AG04450 (cell line): ENCODE measurements around the gene TMEM130. TPM values are rescaled to one million over a fixed set of nuclear protein-coding genes. Genes with fewer than 3 reads are reported as not detected.

Experiments used
- CTCF ChIA-PET: fragments of 300-600, 350-600 bp; formaldehyde crosslinking; extraction: SDS; loops from one replicate; lab custom pipeline; 2022; ENCODE audit warnings: antibody characterized with exemption, inconsistent platforms; lab: Charles Lee
- POLR2A ChIA-PET: fragments of 350-600 bp; formaldehyde crosslinking; extraction: SDS; loops from one replicate; lab custom pipeline; 2021; ENCODE audit warnings: antibody characterized with exemption, inconsistent platforms; lab: Yijun Ruan, JAX
- DNase-seq: peaks from one replicate; pipeline ENCODE4 v3.0.0-alpha.2; 2011; ENCODE audit warnings: low read depth, low spot score
- H3K27ac ChIP-seq: one replicate; pipeline ENCODE4 v1.5.1; 2012; ENCODE audit warnings: low read depth, low read length, control low read depth
- H3K27me3 ChIP-seq: one replicate; pipeline ENCODE4 v1.6.0; 2012; ENCODE audit warnings: low read length; ENCODE audit not compliant: control insufficient read depth, insufficient read depth
- H3K4me3 ChIP-seq: 2 replicates; pipeline ENCODE4 v1.5.1; 2011; ENCODE audit warnings: mild to moderate bottlenecking, low read depth, low read length, control low read depth
- H3K9me3 ChIP-seq: 2 replicates; pipeline ENCODE4 v1.5.1; 2012; ENCODE audit warnings: low read length; ENCODE audit not compliant: control insufficient read depth, insufficient read depth
- CTCF ChIP-seq: IDR thresholded peaks from 2 replicates; pipeline ENCODE4 v1.5.1; 2011; ENCODE audit warnings: low read depth, low read length, control low read depth, inconsistent platforms
- polyA minus RNA-seq: library from RNA; depleted of rRNA, polyadenylated mRNA; stranded (reverse); fragments of >200 nt; gene quantifications from 2 replicates; pipeline ENCODE4 v1.2.3, GENCODE V29; 2011; rRNA and poly(A)+ RNA removed
- polyA plus RNA-seq: library from polyadenylated mRNA; depleted of rRNA; stranded (reverse); fragments of >200 nt; gene quantifications from 2 replicates; pipeline ENCODE4 v1.2.3, GENCODE V29; 2011; rRNA removed

Gene TMEM130
- 7.0 and 11.3 TPM in 2 replicates for polyA plus RNA-seq
- 4.2 and 4.6 TPM in 2 replicates for polyA minus RNA-seq

- peaks cover 14% of the 10 kb centered on the region for H3K27me3 ChIP-seq
- ChIA-PET POLR2A (interaction anchor here (0.6 kb wide), 1 partner anchor 22 kb away, joined by 6 read pairs; no protein-coding TSS in a partner anchor), CTCF (interaction anchor here (0.7 to 1.7 kb wide), 2 partner anchors 16 to 28 kb away, joined by 3 to 7 read pairs; no protein-coding TSS in a partner anchor)
- H3K4me3 ChIP-seq = peak within 1 kb of the TSS; percentile 64
- no peaks in the 10 kb centered on the region; the same call in 1 of the 2 replicates for H3K9me3 ChIP-seq
- H3K27ac ChIP-seq = no peak within 1 kb of the TSS
- TF ChIP-seq CTCF = no peak
- DNase-seq = no peak
Measured at GRCh38 chr7:98869597-98870120, at the start of gene TMEM130. TSS of gene TMEM130 (minus strand) at chr7:98870014. CDS start at chr7:98869861, 153 bp downstream.

DNA sequence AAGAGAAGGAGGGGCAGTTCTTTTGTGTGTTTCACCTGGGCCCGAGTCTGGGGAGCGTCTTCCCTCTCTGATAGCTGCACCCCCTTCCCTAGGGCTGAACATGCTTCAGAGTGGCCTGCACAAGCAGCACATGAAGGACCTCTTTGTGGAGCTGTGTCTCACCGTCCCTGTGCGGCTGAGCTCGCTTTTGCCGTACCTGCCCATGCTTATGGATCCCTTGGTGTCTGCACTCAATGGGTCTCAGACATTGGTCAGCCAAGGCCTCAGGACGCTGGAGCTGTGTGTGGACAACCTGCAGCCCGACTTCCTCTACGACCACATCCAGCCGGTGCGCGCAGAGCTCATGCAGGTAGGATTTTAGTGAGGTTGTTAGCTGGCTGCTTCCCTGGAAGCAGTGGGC is 47.5 kb upstream of the TMEM130 start:
- no peak for TF ChIP-seq CTCF
- no peaks in the 10 kb centered on the region for H3K27me3 ChIP-seq
- ChIA-PET CTCF (interaction anchor here (1.4 kb wide), 1 partner anchor 86 kb away, joined by 4 read pairs; no protein-coding TSS in a partner anchor), POLR2A (no interaction called here)
- no peak for DNase-seq
- H3K9me3 ChIP-seq = no peaks in the 10 kb centered on the region
- no peak overlapping the region for H3K4me3 ChIP-seq
- no peak overlapping the region for H3K27ac ChIP-seq

GRCh38 chr7:98913612-98914011 is 43.8 kb upstream of the TMEM130 start:
- no peak overlapping the region for H3K4me3 ChIP-seq
- peak; percentile 18; the same call in 1 of the 2 replicates for TF ChIP-seq CTCF
- no peak overlapping the region for H3K27ac ChIP-seq
- no peak for DNase-seq
- no peaks in the 10 kb centered on the region for H3K9me3 ChIP-seq
- CTCF ChIA-PET = no interaction called here
- no peaks in the 10 kb centered on the region for H3K27me3 ChIP-seq
- POLR2A ChIA-PET = no interaction called here

GRCh38 chr7:98913026-98913425 is 43.2 kb upstream of the TMEM130 start:
- POLR2A ChIA-PET = no interaction called here
- TF ChIP-seq CTCF = no peak
- Histone ChIP-seq H3K9me3 (no peaks in the 10 kb centered on the region), H3K4me3 (no peak overlapping the region), H3K27ac (no peak overlapping the region), H3K27me3 (no peaks in the 10 kb centered on the region)
- CTCF ChIA-PET = no interaction called here
- DNase-seq = no peak

DNA sequence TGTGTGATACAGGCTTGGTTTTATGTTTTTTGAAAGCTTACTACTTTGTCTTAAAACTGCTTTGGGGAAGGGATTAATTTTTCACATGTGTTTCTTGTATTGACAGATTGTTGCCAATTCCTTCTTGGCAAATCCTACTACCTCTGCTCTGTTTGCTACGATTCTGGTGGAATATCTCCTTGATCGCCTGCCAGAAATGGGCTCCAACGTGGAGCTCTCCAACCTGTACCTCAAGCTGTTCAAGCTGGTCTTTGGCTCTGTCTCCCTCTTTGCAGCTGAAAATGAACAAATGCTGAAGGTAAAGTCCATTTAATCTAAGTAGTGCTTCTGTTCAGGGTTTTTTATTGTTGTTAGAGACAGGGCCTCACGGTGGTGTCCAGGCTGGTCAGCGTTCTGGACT is 42.1 kb upstream of the TMEM130 start:
- POLR2A ChIA-PET = no interaction called here
- no peak overlapping the region for H3K4me3 ChIP-seq
- H3K9me3 ChIP-seq = no peaks in the 10 kb centered on the region
- TF ChIP-seq CTCF = no peak
- no peaks in the 10 kb centered on the region for H3K27me3 ChIP-seq
- H3K27ac ChIP-seq = no peak overlapping the region
- CTCF ChIA-PET = no interaction called here
- no peak for DNase-seq
